Stimulated activated CD8-positive, alpha-beta memory T cell treated with anti-CD3 and anti-CD28 coated beads, Interleukin-7, amount 100 ng/mL, for 4 hours (primary cell): ENCODE measurements around the gene HDAC7.

Source experiments
- DNase-seq, 2 donors: peaks; one replicate each; pipeline ENCODE4 v3.0.0-alpha.2; 2020; ENCODE audit warnings: low read depth in 2 of 2

HDAC7 gene

GRCh38 chr12:47747126-47747525 lies 72.6 kb downstream of the HDAC7 start:
- DNase-seq, result no peak

GRCh38 chr12:47746523-47746922 lies 73.2 kb downstream of the HDAC7 start:
- DNase-seq, result no peak

- no peak for DNase-seq
Measured at GRCh38 chr12:47746073-47746472, 73.6 kb downstream of the HDAC7 start.

GRCh38 chr12:47745485-47746041 lies 74.1 kb downstream of the HDAC7 start:
- no peak for DNase-seq

GRCh38 chr12:47744778-47745436 lies 74.8 kb downstream of the HDAC7 start:
- DNase-seq, result no peak

GRCh38 chr12:47744005-47744651 lies 75.6 kb downstream of the HDAC7 start:
- DNase-seq, result peak; percentile 40 to 41

GRCh38 chr12:47743311-47743860 lies 76.3 kb downstream of the HDAC7 start:
- no peak for DNase-seq

- peak; percentile 40 to 51 for DNase-seq
Measured at GRCh38 chr12:47742253-47742825, 77.4 kb downstream of the HDAC7 start.

GRCh38 chr12:47741340-47741703 lies 78.4 kb downstream of the HDAC7 start:
- DNase-seq, result peak; percentile 30 to 48

- DNase-seq, result no peak
Measured at GRCh38 chr12:47740606-47741339, 78.9 kb downstream of the HDAC7 start.

- DNase-seq, result no peak
Measured at GRCh38 chr12:47739979-47740378, 79.7 kb downstream of the HDAC7 start.

- no peak for DNase-seq
Measured at GRCh38 chr12:47739297-47739696, 80.4 kb downstream of the HDAC7 start.

GRCh38 chr12:47737936-47738594 lies 81.6 kb downstream of the HDAC7 start:
- DNase-seq, result no peak

- no peak for DNase-seq
Measured at GRCh38 chr12:47736877-47737676, 82.6 kb downstream of the HDAC7 start.

GRCh38 chr12:47736216-47736615 lies 83.5 kb downstream of the HDAC7 start:
- no peak for DNase-seq

- DNase-seq, result no peak
Measured at GRCh38 chr12:47735649-47736048, 84.1 kb downstream of the HDAC7 start.

GRCh38 chr12:47734725-47735480 lies 84.8 kb downstream of the HDAC7 start:
- no peak for DNase-seq

- DNase-seq, result no peak
Measured at GRCh38 chr12:47733142-47733541, 86.6 kb downstream of the HDAC7 start.
